ENCODE measurements around the gene CMSS1.

Gene CMSS1

DNA sequence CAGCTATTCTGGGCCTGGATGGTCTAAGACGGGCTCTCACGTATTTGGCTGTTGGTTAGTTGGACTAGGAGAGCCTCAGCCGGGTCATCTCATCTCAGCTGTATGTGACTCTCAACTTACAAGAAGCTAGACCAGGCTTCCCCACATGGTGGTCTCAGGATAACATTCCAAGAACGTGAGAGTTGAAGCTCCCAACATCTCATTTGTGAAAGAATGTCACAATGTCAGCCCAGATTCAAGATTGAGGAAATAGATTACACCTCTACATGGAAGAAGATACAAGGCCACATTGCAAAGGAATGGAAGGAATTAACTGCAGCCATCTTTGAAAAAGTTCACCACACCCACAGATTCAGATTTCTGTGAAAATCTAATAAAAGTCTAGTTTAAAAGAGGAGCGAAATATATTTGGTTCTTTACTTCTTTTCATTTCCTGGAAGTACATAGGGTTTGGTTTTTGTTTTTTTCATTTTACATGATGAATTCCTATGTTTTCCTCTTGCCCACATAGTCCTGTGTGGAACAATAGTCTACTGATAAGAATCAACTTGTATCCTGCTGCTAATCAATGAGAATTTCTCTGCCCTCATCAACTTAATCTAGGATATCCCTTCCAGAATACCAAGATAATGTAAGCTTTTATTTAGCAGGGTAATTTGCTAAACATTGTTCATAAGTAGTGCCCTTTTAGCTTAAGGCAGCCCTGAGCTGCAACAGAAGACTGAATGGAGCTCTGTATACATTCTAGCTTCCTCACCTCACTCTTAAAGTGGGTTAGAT is 116.5 kb downstream of the CMSS1 start:
- no peaks in the 10 kb centered on the region for H3F3A ChIP-seq (ENCODE audit: insufficient read depth, low read length)
- no peak overlapping the region for H2AFZ ChIP-seq (ENCODE audit: low read length)
- H3K9me3 ChIP-seq (ENCODE audit: low read length), result no peaks in the 10 kb centered on the region
- no peaks in the 10 kb centered on the region for H3K9me2 ChIP-seq (ENCODE audit: low read depth, low read length)
- H3K36me3 ChIP-seq (ENCODE audit: insufficient read depth, low read length), result no peaks in the 10 kb centered on the region
- H3K27ac ChIP-seq (ENCODE audit: low read depth, low read length, poor library complexity, severe bottlenecking), result no peak overlapping the region
- H3K79me2 ChIP-seq (ENCODE audit: insufficient read depth, low read length), result no peaks in the 10 kb centered on the region
- H3K4me3 ChIP-seq (ENCODE audit: low read depth, low read length, poor library complexity, severe bottlenecking), result no peak overlapping the region
- no peak for TF ChIP-seq EZH2 (IDR thresholded peaks at IDR 0.05; ENCODE audit: borderline replicate concordance, low read length)
- TF ChIP-seq, protein P1, sequence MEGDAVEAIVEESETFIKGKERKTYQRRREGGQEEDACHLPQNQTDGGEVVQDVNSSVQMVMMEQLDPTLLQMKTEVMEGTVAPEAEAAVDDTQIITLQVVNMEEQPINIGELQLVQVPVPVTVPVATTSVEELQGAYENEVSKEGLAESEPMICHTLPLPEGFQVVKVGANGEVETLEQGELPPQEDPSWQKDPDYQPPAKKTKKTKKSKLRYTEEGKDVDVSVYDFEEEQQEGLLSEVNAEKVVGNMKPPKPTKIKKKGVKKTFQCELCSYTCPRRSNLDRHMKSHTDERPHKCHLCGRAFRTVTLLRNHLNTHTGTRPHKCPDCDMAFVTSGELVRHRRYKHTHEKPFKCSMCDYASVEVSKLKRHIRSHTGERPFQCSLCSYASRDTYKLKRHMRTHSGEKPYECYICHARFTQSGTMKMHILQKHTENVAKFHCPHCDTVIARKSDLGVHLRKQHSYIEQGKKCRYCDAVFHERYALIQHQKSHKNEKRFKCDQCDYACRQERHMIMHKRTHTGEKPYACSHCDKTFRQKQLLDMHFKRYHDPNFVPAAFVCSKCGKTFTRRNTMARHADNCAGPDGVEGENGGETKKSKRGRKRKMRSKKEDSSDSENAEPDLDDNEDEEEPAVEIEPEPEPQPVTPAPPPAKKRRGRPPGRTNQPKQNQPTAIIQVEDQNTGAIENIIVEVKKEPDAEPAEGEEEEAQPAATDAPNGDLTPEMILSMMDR (IDR thresholded peaks at IDR 0.05; ENCODE audit: low read length), result no peak
- H3K27me3 ChIP-seq (ENCODE audit: insufficient read depth, low read length), result no peaks in the 10 kb centered on the region
- peaks cover 22% of the 10 kb centered on the region for H3K4me1 ChIP-seq (ENCODE audit: insufficient read depth, low read length, severe bottlenecking)
- no peak overlapping the region for H3K4me2 ChIP-seq (ENCODE audit: low read length)
- no peaks in the 10 kb centered on the region for H4K20me1 ChIP-seq (ENCODE audit: insufficient read depth, low read length)
- H3K9ac ChIP-seq (ENCODE audit: low read length), result no peak overlapping the region

DNA sequence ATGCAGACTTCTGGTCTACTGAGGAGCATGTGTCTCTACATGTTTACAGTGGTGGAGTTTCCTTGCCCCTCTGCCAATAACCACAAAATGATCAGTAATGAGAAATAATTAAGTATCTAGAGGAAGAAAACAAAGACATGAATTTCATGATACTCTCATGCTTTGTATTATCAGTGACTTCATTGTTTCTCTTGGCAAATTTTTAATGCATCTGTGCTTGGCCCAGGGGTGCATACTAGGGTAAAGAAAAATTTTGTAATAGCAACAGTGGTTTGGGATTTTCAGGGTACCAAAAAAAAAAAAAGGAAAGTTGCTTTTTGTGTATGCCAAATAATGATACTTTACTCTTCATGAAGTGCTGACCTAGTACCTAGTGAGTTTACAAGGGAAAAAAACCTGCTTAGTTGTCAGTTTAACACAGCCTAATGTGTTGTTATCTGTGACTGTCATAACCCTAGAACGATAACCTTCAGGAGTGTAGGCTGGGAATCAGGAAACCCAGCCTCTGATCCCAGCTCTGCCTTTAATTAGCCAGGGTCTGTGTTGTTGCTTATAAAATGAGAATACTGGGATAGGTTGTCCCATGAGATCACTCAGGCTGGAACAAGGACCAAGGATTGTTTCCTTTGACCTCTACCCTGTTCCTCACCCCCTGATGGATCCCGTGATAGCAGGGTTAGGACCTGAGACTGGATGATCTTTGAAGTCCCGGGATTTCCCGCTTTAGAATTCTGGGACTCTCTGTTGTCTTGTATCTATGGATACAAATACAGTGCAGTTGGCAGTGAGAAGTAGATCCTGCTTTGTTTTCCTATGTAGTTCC is 117.5 kb downstream of the CMSS1 start:
- Histone ChIP-seq H3K4me3 (ENCODE audit: low read depth, low read length, poor library complexity, severe bottlenecking) (no peak overlapping the region), H3K4me1 (ENCODE audit: insufficient read depth, low read length, severe bottlenecking) (peaks cover 32% of the 10 kb centered on the region), H2AFZ (ENCODE audit: low read length) (no peak overlapping the region), H4K20me1 (ENCODE audit: insufficient read depth, low read length) (no peaks in the 10 kb centered on the region), H3K27ac (ENCODE audit: low read depth, low read length, poor library complexity, severe bottlenecking) (no peak overlapping the region), H3K79me2 (ENCODE audit: insufficient read depth, low read length) (no peaks in the 10 kb centered on the region), H3F3A (ENCODE audit: insufficient read depth, low read length) (no peaks in the 10 kb centered on the region), H3K36me3 (ENCODE audit: insufficient read depth, low read length) (no peaks in the 10 kb centered on the region), H3K9me2 (ENCODE audit: low read depth, low read length) (no peaks in the 10 kb centered on the region), H3K4me2 (ENCODE audit: low read length) (no peak overlapping the region), H3K9me3 (ENCODE audit: low read length) (no peaks in the 10 kb centered on the region), H3K27me3 (ENCODE audit: insufficient read depth, low read length) (no peaks in the 10 kb centered on the region), H3K9ac (ENCODE audit: low read length) (no peak overlapping the region)
- TF ChIP-seq, protein P1 (IDR thresholded peaks at IDR 0.05; ENCODE audit: low read length), result no peak
- no peak for TF ChIP-seq EZH2 (IDR thresholded peaks at IDR 0.05; ENCODE audit: borderline replicate concordance, low read length)

DNA sequence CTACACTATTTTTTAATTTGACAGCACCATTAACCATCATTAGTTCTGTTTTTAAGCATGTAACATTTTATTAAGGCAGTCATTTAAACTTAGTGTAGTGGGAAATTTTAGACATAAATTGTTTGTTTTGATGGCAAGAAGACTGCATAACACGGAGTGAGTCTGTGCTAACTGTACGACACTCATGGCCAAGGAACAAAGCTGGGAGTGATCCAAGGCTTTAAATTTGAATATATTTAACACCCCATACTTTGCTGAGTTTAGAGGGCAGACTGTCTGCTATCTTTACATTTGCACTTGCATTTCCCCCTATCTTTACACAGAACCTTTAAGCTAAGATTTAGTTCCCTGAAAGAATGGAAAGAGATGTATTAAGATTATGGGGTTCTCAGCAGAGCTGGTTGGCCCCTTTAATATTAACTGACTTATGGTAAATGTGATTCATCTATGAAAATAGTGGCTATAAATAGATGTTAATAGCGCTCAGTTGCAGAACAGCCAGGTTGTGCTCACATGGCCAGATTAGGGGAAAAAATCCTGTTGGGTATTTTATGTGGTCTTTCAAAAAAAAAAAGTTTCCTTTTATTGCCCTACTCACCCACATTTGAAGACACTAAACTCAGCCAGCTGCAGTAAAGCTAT is 120.7 kb downstream of the CMSS1 start:
- H3K9me2 ChIP-seq (ENCODE audit: low read depth, low read length), result no peaks in the 10 kb centered on the region
- H2AFZ ChIP-seq (ENCODE audit: low read length), result no peak overlapping the region
- no peaks in the 10 kb centered on the region for H3F3A ChIP-seq (ENCODE audit: insufficient read depth, low read length)
- H3K36me3 ChIP-seq (ENCODE audit: insufficient read depth, low read length), result no peaks in the 10 kb centered on the region
- peak overlapping the region; percentile 76 for H3K27ac ChIP-seq (ENCODE audit: low read depth, low read length, poor library complexity, severe bottlenecking)
- peaks cover 36% of the 10 kb centered on the region for H3K4me1 ChIP-seq (ENCODE audit: insufficient read depth, low read length, severe bottlenecking)
- H3K9me3 ChIP-seq (ENCODE audit: low read length), result no peaks in the 10 kb centered on the region
- H3K4me3 ChIP-seq (ENCODE audit: low read depth, low read length, poor library complexity, severe bottlenecking), result peak overlapping the region; percentile 35
- no peaks in the 10 kb centered on the region for H4K20me1 ChIP-seq (ENCODE audit: insufficient read depth, low read length)
- no peaks in the 10 kb centered on the region for H3K79me2 ChIP-seq (ENCODE audit: insufficient read depth, low read length)
- peak overlapping the region; percentile 62 for H3K4me2 ChIP-seq (ENCODE audit: low read length)
- TF ChIP-seq EZH2 (IDR thresholded peaks at IDR 0.05; ENCODE audit: borderline replicate concordance, low read length), result no peak
- TF ChIP-seq, protein P1 (IDR thresholded peaks at IDR 0.05; ENCODE audit: low read length), result no peak
- no peaks in the 10 kb centered on the region for H3K27me3 ChIP-seq (ENCODE audit: insufficient read depth, low read length)
- peak overlapping the region; percentile 37 for H3K9ac ChIP-seq (ENCODE audit: low read length)

All from OCI-LY1 (cell line).